COLO829 (cell line): ENCODE data around the gene TLCD5.

Experiments
- DNase-seq: peaks from one replicate; pipeline ENCODE4 v3.0.0; 2012; ENCODE audit warnings: low spot score

TLCD5 gene

DNA sequence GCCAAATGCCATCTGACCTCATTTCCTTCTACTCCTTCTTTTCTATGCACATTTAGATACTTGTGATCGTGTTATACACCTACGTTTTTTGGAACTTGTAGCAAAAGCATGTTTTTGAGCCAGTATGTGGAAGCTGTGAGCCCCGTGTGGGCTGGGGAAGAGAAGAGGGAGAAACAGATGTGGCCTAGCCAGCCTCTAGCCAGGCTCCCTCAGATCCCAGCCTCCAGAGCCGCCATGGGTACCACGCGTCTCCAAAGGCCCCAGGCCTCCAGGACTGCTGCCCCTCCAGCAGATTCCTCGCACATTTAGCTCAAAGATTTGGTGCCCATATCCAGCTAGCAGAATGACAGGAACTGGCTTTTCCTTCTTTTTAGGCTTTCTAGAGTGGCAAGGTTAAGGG, 17.0 kb upstream of the TLCD5 start:
- DNase-seq: no peak

DNA sequence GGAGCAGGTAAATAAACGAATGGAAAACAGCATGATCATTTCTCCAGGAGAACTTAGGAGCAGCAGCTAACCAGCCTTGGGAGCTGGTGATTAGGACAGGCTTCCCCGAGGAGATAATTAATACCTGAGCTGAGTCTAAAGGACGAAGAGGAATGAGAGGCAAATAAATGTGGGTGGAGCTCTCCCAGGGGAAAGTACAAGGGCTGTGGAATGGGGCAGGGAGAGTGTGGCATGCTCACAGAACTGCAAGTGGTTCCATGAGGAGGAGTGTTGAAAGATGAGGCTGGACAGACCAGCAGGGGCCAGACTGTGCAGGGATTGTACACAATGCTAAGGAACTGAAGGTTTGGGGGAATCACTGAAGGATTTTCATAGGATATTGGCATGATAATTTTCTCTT, 14.2 kb upstream of the TLCD5 start:
- no peak for DNase-seq

DNA sequence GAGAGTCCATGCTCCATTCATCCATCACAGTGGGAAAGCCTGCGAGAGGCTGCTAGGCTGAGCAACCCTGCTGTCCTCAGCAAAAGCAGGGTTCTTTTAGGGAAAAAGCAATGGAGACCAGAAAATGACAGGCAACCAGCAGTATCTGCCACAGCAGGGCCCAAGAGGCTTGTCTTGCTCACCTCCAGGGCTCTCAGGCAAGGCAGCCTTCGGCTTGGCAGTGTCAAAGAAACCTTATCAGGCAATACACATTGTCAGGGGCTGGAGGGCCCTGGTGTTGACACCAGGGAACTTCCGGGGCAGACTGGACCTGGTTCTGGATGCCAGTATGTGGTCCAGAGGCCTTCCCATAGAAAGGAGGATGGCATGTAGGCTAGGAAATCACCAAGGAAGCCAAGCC, 10.2 kb upstream of the TLCD5 start:
- DNase-seq: no peak

DNA sequence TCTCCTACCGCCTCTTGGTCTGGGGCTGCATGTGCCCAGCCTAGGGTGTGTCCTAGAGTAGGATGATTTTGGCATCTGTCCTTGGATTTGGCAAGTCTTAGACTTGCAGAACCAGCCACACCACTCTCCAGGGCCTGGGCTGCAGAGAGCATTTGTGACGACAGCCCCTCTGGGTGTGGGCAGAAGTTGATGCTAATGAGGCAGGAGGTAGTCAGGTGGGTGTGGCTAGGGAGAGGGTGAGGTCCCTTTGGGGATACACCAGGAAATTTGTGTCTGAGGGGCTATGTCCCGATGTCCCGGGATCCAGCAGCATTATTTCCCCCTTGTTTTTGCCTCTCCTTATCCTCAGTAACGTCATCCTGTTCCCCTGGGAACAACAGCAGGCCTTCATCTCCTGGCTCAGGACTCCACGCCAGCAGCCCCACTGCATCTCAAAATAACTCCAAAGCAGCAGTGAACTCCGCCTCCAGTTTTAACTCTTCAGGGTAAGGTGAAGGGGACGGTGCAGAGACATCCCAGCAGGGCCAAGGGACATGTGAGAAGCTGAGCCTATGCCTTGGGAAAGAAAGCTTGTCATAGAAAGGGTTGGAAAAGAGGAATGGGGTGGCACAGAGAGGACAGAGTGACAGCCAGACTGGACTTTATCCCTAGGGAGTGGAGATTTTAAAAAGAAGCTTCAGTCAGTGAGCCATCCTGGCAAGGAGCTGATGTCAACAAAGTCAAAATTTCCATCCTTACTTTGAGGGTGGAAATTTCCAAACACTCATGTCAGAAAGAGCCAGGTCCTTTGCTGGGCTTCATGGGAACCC, 8.0 kb upstream of the TLCD5 start:
- DNase-seq: no peak

DNA sequence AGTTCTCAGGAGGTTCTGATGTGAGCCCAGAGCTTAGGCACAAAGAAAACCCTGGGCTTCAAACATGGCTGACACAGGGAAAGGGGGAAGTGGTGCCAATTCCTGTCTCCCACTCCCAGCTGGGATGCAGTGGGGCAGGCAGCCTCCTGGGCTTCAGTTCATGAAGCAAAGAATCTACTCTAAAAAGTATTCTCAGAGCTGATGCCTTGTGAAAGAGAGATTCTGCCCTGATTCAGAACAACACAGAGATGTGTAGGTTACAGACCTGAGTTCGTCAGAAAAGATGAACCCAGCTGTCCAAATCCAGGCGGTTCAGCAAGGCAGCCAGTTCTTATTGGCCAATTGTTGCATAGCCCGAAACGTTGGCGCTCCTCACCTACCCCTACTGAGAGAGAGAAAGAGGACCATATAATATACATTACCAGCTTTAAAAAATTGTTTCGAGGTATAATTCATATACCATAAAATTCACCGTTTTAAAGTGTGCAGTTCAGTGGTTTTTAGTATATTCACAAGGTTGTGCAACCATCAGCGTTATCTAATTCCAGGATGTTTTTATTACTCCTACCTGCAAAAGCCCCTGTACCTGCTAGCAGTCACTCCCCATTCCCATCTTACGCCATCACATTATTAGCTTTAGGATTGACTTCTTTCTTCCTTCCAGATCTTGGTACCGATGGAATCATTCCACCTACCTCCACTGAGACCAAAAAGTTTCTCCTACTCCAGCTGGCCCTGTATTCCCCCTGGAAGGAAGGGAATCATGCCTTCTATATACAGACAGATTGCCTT, 7.2 kb upstream of the TLCD5 start:
- DNase-seq: no peak

DNA sequence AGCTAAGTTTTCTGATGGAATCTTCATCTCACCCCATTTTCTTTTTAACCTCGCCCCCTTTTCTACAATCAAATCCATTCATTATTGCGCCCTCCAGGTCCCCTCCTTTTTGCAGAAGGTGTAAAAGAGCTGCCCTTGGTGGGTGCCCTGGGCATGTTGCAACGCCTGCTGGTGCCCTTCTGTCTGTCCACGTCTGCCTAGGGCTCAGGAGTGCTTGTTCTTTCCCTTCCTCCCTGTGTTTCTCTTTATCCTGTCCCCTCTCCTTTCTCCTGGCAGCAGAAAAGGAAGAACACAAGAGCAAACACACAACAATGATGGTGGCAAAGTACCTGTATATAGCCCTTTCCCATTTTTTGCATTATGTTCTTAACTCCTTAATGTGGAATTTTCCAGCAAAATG, 6.2 kb upstream of the TLCD5 start:
- no peak for DNase-seq

DNA sequence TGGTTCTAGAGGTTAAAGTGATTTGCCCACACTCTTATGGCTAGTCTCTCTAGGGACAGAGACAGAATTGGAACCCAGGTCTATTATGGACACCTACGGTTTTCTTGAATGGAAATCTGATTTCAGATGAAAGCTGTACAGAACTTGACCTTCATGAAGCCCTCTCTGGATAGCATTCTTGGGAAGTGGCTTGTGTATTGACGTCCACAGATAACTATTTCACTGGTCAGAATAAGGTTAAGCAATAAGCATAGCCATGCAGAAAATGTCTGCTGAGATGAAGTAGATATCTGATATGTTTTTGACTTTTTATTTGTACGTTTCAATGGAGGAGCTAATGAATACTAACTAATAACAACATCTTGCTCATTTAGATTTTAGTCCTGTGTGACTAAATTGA, 1.1 kb downstream of the TLCD5 start:
- DNase-seq: no peak

DNA sequence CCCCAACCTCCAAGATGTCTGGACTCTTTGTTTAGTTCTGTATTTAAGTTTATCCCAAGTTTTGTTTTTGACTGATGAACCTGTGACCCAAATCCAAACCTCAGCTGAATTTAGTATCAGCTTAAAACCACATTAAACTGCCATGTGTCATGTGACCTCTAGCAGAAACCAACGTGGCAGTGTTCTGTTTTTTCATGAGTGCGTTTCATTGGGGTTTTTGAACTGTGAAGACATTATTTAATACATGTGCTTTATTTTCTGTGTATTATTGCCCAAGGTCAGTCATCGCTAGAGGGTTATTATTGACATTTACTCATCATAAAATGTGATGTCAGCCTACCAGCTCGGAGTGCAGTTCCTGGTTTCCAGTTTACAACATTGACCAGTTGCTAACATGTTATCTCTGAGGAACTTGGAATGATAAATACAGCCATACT, 1.8 kb downstream of the TLCD5 start:
- DNase-seq: no peak

DNA sequence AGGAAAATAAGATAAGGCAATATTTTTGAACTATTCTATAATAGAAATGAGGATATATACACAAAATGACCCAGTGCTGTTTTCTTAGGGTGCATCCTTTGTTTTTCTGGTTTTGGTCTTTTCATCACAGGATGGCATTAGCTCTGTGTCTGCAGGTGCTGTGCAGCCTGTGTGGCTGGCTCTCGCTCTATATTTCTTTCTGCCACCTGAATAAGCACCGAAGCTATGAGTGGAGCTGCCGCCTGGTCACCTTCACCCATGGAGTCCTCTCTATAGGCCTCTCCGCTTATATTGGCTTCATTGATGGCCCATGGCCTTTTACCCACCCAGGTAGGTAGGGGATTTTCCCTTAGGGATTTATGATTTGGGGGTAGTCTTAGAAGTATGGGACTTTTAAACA, 2.2 kb downstream of the TLCD5 start:
- DNase-seq: no peak

DNA sequence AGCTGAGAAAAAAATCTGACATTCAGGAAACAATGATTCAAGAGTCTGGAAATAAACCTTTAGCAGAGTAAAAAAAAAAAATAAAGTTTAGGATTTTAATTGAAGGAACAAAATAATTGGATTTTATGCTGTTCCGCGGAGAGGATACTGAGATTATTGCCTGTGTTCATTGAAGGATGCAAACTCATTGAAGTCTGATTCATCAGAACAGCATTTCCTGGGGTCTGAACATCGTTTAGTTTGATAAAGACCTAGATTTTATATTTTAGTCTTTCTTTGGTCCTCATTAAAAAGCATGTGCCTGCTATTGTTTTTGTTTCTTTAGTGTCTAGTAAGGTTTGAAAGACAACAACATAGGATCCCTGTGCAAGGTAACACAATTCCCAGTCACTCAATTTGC, 4.5 kb downstream of the TLCD5 start:
- DNase-seq: no peak

DNA sequence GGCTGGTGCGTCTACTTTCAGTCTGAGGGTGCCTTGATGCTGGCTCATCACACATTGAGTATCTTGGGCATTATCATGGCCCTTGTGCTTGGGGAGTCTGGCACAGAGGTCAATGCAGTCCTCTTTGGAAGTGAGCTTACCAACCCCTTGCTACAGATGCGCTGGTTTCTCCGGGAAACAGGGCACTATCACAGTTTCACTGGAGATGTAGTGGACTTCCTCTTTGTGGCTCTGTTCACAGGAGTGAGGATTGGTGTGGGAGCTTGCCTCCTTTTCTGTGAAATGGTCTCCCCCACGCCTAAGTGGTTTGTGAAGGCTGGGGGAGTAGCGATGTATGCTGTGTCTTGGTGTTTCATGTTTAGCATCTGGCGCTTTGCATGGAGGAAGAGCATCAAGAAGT, 4.9 kb downstream of the TLCD5 start:
- no peak for DNase-seq

DNA sequence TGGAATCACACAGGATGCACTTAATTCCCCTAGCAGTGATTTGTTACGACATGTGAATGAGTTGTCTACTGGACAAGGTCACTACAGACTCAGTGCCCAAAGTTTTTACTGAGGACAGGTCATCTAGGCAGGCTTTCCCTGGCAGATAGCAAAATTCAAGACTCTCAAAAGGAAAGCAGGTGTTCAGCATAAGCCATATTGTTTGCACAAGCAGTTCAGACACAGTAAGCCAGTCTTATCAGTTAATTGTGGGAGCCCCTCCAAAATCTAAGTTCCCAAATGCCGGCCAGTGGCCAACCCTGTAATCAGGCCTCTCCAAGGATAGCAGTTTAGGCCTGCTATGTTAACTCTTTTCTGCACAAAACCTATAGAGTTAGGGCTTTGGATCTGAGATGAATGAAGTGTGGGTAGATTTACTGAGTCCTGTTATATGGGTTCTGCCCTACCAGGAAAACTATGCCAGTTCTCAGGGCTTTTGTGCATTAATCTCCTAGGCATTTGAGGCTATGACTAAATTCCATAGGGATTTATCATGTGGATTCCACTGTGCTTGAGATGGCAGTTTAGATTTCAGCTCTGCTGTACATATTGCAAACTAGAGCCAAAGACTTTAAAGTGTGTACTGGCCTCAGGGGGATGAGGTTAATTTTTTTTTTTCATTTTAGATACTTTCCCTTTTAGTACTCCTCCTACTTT, 6.3 kb downstream of the TLCD5 start:
- peak; percentile 88 for DNase-seq

DNA sequence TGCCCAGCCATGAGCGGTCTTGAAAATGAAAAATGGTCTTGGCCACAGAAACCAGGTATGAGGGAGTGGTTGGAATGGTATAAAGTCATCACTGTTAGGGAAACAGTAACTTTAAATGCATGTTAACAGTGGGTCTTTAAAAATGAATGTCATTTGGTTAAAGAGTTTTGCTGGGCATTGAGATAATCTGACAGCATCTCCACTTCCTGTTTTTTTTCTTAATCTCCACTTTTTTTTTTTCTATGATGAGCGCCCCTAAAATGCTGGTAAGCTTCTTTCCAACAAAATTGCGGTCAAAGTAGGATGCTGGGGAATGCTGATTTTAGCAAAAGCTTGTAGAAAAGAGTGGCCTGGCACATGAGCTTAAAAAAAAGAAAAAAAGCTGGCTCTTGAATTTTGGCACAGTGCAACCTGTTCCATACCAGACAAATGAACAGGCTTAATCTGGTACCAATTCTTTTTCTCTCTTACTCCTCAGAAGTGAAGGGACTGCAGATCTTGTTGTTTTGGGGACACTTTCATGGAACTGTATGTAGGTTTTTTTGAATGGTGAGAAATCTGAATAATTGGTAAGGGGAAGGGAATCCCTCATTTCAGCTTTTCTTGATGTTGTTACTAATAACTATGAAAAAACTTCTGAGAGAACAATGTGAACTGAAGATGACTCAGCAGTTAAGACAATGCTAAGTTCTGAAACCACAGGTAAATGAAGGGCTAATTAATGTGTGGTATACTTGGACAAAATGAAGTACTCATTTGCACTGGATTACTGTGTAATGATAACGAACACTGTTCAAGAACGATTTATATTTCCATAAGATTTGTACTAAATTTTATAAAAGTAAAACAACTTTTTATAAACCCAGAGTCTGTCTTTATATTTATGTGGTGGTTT, 8.0 kb downstream of the TLCD5 start:
- DNase-seq: no peak

DNA sequence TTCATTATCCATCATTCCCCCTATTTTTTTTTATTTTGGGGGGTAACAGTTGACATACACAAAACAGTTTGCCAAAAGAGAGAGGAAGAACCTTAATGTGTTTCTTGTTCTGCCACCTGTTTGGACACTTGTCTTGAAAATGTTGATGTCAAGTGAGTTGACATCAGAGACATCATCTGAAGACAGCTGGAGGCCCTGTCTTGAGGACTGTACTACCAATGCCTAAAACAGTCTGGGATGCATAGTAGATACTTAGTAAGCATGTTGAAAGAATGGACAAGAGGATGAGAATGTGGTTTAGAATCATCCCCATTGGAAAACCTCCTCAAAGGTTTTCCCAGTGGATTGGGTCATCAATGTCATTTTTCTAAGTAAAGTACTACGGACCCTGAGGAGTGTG, 8.7 kb downstream of the TLCD5 start:
- no peak for DNase-seq

DNA sequence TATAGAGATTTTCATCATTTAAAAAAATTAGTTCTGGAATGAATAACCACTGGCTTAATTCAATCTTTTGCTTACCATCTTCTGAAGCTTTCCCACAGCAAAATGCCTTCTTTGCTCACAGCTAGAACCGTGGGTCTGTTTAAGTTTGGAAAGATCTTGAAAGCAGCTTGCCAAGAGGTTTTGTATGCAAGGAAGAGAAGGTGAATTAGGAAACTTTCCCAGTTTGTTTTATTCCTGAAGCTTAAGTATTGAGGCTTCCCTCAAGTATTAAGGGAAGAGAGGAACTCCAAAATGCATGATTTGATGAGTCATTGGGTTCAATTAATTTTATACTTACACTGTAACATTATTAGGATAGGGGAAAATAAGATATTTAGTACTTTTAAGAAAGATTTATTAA, 9.2 kb downstream of the TLCD5 start:
- DNase-seq: no peak

DNA sequence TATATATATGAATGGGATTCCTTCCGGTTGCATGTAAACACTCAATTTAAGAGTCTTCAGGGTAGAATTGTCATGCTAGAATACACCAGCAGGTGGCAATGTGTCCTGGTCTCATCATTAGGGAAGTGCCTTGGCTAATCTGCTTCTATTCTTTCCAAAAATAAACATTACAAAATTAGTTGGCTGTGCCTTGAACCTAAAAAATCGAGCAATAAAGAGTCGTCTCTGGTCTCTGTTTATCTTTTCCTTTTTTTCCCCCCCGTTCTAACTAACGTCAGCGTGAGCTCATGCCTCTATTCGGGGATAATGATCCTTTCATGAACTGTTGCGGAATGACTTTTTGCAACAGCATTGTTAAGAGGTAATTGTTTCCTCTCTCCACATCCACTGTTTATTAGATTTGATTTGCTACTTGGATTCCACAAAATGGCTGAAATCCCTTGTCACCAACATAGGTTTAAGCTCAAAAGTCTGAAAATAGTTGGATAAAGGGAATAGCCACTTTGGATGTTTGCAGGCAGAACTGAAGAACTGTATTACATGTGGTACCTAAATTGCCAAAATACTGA, 9.9 kb downstream of the TLCD5 start:
- DNase-seq: peak; percentile 61

DNA sequence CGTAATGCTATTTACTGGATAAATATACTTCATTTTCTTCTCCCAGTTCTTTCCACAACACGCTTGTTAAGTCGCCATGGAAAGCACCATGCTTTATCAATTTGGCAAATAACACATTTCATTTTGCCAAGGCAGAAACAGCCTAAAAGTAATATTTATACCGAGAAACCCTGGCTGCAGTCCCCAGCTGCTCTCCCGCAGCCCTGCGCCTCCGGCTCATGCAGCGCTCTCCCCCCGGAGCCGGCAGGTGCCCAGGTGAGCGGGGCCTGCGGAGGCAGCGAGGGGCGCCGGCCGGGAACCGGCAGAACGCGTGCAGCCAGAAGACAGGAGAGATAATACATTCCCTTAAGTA, 10.4 kb downstream of the TLCD5 start:
- DNase-seq: no peak

DNA sequence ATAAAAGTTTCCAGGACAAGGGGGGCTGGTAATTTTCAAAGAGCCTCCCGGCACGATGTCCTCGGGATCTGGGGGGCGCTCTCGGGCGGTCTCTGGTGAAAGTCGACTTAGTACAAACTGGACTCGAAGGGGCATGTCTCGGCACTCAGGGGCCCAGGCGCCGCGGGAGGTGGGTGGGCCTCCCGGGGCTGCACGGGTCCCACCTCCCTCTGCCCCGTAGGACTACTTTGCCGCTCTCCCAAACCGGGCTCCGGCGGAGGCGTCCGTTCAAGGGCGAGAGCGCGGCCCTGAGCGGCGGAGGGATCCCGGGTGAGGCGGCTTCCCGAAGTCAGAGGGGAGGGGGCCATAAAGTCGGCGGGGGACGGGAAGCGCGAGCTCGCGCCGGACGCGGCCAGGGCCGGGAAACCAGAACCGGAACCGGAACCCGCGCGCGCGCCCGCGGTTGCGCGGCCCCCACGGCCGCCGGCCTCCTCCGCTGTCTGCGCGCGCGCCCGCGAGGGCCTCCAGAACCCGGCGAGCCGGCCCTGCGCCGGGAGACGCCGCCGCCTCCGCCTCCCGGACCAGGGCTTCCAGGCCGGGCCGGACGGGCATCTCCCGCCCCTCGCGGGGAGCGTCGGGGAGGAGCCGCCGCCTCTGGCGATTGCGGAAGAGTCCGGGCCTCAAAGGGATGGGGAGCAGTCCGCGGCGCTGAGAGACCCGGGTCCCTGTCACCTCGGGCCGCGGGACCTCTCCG, 11.0 kb downstream of the TLCD5 start, which contains the start of gene ARHGEF12:
Gene ARHGEF12 (plus strand): TSS at position 506 of the 733 bp plus-strand sequence. CDS start 831 bp downstream, outside the sequence.
- DNase-seq: peak; percentile 82

DNA sequence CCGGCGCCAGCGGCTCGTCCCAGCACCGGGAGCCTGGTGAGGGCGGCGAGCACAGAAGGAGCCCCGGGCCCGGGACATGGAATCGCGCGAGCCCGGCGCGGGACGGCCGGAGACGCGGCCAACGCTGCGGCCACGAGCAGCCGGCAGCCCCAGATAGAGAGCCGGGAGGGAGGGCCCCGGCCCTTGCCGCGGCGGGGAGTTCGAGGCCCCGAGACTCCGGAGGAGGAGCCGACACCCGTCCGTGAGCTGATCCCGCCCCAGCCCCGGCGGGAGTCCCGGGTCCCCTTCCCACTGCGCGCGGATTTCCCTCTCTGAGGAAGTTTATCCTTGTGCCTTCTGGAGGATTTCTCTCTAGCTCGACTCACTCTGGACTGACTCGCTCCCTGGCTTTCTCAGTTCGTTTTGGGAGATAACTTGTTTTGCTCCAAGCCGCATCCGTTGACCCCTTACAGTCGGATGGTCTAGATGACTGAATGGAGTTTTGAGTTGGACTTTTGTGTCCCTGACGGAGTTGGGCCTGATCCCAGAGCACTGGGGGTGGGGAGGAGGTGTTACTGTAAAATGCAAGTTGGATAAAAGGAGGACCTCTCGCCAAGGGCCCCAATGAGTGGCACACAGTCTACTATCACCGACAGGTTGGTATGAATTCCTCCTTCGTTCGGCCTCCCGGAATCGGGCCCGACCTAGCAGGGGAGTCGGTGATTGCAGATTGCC, 11.7 kb downstream of the TLCD5 start:
- no peak for DNase-seq
